VCaP (cell line): ENCODE results near the gene PPP4C.

Source experiments
- H3K27ac ChIP-seq: fragments of 450-650 bp; 2 replicates; pipeline ENCODE4 v1.5.1; 2017
- TF ChIP-seq, protein P1 (sequence below): fragments of 450-650 bp; conservative IDR thresholded peaks from 2 replicates; pipeline ENCODE4 v1.5.1; 2017; ENCODE audit warnings: mild to moderate bottlenecking, moderate library complexity

Gene PPP4C

DNA sequence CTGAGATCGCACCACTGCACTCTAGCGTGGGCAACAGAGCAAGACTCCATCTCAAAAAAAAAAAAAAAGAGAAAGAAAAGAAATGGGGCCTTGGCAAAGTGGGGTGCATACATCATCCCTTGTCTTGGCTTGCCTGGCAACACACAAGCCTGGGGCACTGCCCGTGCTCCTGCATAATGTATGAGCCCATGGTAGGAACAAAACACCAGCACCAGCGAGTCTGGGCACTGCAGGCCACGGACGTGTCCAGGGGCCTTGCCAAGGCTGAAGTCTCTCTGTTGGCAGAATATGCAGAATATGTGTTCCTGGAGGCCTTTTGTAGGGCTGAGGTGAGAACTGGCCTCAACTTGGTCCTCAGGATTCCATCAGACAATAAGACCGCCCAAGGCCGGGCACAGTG is 25.9 kb upstream of the PPP4C start:
- TF ChIP-seq, protein P1, sequence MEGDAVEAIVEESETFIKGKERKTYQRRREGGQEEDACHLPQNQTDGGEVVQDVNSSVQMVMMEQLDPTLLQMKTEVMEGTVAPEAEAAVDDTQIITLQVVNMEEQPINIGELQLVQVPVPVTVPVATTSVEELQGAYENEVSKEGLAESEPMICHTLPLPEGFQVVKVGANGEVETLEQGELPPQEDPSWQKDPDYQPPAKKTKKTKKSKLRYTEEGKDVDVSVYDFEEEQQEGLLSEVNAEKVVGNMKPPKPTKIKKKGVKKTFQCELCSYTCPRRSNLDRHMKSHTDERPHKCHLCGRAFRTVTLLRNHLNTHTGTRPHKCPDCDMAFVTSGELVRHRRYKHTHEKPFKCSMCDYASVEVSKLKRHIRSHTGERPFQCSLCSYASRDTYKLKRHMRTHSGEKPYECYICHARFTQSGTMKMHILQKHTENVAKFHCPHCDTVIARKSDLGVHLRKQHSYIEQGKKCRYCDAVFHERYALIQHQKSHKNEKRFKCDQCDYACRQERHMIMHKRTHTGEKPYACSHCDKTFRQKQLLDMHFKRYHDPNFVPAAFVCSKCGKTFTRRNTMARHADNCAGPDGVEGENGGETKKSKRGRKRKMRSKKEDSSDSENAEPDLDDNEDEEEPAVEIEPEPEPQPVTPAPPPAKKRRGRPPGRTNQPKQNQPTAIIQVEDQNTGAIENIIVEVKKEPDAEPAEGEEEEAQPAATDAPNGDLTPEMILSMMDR, result no peak
- no peak overlapping the region for H3K27ac ChIP-seq

DNA sequence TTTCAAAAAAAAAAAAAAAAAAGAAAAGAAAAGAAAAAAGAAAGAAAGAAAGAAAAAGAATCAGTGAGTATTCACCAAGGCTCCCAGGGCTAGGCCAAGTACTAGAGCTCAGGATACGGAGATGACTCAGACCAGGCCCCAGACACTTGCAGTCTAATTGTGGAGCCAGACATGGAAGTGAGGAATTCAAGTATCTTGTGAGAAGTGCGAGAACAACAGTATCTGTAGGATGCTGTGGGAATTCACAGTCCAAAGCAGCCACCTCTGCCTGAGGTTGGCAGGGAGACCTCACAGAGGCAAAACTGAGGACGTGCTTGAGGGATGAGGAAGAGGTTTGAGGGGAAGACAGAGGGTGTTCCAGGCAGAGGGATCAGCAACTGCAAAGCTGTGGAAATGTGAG is 24.3 kb upstream of the PPP4C start:
- TF ChIP-seq, protein P1, result no peak
- H3K27ac ChIP-seq, result no peak overlapping the region

DNA sequence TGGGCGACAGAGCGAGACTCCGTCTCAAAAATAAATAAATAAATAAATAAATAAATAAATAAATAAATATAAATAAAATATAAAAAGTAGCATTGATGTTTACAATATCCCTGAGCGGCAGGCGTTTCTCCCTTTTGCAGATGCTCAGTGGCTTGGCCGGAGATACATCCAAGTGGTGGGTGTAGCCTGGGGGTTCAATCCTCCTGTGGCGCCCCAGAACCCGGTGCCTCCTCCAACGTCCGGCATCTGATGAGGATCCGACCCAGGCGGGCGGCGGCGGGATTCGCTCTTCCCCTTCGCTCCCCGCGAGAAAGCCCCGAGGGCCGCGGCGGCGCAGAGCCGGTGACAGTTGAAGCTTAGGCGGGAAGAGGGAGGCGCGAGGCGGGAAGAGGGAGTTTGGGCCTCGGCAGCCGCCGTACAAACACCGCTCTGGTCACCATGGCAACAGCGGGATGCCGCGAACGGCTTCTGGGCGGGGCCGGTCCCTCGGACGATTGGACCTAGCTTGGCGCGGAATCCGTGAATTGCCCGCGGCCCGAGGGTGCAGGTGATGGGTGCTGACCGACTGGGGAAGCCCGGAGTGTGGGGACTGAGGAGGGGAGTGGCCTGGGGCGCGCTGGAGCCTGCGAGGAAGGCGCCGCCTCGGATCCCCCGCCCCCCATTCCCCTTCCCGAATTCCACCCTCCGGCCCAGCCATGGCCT is 23.0 kb upstream of the PPP4C start:
- TF ChIP-seq, protein P1, result no peak
- H3K27ac ChIP-seq, result peak overlapping the region; percentile 33; the same call in 1 of the 2 replicates

DNA sequence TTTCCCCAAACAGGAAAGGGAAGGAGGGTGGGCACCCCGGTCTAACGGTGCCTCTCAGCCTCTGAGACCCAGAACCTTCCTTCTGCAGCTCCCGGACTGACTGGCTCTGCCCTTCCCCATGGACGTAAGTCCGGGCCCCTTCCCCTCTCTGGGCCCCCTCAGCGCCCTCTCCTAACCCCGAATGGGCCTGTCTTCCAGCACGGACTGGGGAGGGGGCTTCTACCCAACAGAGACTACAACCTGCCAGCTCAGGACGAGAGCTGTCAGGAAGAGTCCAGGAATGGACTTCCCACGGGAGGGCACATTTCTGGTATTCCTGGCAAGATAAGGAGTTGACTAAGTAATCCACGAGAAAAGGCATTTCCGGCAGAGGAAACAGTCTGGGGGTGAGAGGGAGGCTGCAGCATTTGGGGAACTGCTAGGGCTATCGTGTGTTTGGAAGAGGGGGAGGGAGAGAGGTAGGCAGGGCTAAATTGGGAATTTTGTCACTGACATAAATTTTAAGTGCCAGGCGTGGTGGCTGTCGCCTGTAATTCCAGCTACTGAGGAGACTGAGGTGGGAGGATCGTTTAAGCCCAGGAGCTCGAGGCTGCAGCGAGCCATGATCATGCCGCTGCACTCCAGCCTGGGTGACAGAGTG is 22.3 kb upstream of the PPP4C start:
- TF ChIP-seq, protein P1, result no peak
- H3K27ac ChIP-seq, result peak overlapping the region; percentile 33; the same call in 1 of the 2 replicates

DNA sequence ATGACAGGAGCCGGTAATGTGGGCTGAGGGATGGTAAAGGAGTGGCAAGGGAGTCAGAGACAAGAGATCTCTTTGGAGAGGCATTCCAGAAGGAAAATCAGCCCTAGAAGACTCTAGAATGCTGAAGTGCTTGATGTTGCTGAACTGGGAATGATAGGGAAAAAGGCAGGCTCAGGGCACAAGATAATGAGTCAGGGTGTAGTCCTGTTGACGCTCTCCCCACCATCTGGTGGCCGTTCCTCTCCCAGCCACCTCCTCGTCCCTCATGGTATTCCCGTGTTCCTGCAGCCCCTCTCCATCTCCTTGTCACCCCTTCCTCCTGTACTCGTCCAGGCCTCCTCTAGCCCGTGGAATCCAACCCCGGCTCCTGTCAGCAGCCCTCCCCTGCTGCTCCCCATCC is 21.3 kb upstream of the PPP4C start:
- TF ChIP-seq, protein P1, result no peak
- H3K27ac ChIP-seq, result no peak overlapping the region

DNA sequence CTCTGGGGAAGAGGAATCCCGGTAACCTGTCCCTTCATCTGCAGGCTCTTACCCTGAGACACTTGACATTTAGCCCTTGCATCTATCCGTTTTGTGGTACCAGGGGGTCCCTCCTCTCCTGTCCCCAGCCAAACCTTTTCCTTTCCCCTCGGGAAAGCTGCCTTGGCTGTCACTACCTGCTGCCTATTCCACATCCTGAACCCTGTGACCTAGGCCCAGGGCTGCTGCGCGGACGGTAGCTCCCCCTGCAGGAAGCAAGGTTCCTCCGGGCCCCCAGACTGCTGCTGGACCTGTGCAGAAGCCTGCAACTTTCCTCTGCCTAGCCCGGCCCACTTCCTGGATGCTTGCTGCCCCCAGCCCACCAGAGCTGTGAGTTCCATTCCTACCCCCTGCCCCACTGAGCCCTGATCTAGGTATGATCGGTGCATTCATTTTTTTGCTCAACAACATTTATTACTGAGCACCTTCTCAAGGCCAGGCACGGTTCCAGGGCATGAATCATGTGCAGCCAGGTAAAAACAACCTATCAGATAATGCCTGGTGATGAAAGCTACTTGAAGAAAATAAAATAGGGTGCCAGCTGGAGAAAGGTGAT is 20.7 kb upstream of the PPP4C start:
- TF ChIP-seq, protein P1, result peak; percentile 41

DNA sequence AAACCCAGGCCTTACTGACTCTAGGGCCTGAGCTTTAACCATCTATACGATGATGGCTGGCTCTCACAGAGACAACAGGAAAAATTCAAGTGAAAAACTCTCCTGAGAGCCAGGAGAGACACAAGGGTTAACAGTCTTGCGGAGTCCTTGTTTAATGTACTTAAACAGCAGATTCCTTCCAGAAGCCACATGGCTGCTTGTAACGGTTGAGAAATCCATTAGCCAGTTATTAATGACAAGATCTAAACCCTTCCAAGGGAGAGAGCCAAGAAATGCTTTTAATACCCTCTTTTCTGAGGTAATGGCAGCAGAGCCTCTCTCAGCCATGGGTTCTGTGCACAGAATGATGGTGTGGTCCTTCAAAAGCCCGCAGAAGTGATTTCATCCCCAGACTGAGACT is 15.4 kb upstream of the PPP4C start:
- H3K27ac ChIP-seq, result peak overlapping the region; percentile 93
- TF ChIP-seq, protein P1, result no peak

More for the DNA sequence above, 20.7 kb upstream of the PPP4C start:
- H3K27ac ChIP-seq, result no peak overlapping the region
